SK-N-SH treated with all-trans-retinoic acid at 6 μM for 48 hours (cell line): Measurements from ENCODE around the gene KIN.
"Not testable (repeated sequence)": the region's sequence is repeated elsewhere in the genome, so short reads cannot be mapped to it uniquely, and the experiment has no call there.

ENCODE experiments used
- ATAC-seq: fragments of 200-7000 bp; cut with Tn5 transposase; 3 replicates; pipeline ENCODE4 v1.9.1; 2020; ENCODE audit warnings: mild to moderate bottlenecking, moderate library complexity
- ARNTL ChIP-seq: fragments of 450-650 bp; formaldehyde crosslinking; IDR thresholded peaks from 2 replicates; pipeline ENCODE4 v1.5.0; 2020; ENCODE audit warnings: low read depth, mild to moderate bottlenecking, moderate library complexity, borderline replicate concordance
- CSDC2 ChIP-seq: fragments of 250-450 bp; sonication (Bioruptor Pico); IDR thresholded peaks from 2 replicates; pipeline ENCODE4 v1.5.0; 2020; ENCODE audit warnings: mild to moderate bottlenecking, moderate library complexity
- ESRRG ChIP-seq: fragments of 250-450 bp; sonication (Bioruptor Pico); IDR thresholded peaks from 2 replicates; pipeline ENCODE4 v1.6.1; 2021; ENCODE audit warnings: mild to moderate bottlenecking
- GLIS3 ChIP-seq: fragments of 250-450 bp; sonication (Bioruptor Pico); IDR thresholded peaks from 2 replicates; pipeline ENCODE4 v1.5.0; 2020; ENCODE audit warnings: mild to moderate bottlenecking, moderate library complexity
- ISL1 ChIP-seq: fragments of 250-450 bp; sonication (Bioruptor Pico); IDR thresholded peaks from 2 replicates; pipeline ENCODE4 v2.1.2; 2022; ENCODE audit warnings: mild to moderate bottlenecking, moderate library complexity
- OSR1 ChIP-seq: fragments of 250-450 bp; sonication (Bioruptor Pico); IDR thresholded peaks from 2 replicates; pipeline ENCODE4 v1.8.0; 2022; ENCODE audit warnings: moderate library complexity, mild to moderate bottlenecking, inconsistent platforms
- PPARA ChIP-seq: fragments of 250-450 bp; sonication (Bioruptor Pico); IDR thresholded peaks from 2 replicates; pipeline ENCODE4 v1.5.0; 2020; ENCODE audit warnings: mild to moderate bottlenecking, borderline replicate concordance
- RARB ChIP-seq: fragments of 250-450 bp; sonication (Bioruptor Pico); IDR thresholded peaks from 2 replicates; pipeline ENCODE4 v1.8.0; 2021; ENCODE audit warnings: mild to moderate bottlenecking, moderate library complexity
- SNAI2 ChIP-seq: fragments of 250-450 bp; sonication (Bioruptor Pico); IDR thresholded peaks from 2 replicates; pipeline ENCODE4 v1.5.0; 2020; ENCODE audit warnings: mild to moderate bottlenecking, moderate library complexity
- TCF4 ChIP-seq: fragments of 250-450 bp; sonication (Bioruptor Pico); IDR thresholded peaks from 2 replicates; pipeline ENCODE4 v1.8.0; 2021; ENCODE audit warnings: mild to moderate bottlenecking, moderate library complexity, borderline replicate concordance
- ZC3H10 ChIP-seq: fragments of 250-450 bp; sonication (Bioruptor Pico); IDR thresholded peaks from 2 replicates; pipeline ENCODE4 v1.5.1; 2021; ENCODE audit warnings: mild to moderate bottlenecking, moderate library complexity
- ZFP3 ChIP-seq: fragments of 250-450 bp; sonication (Bioruptor Pico); IDR thresholded peaks from 2 replicates; pipeline ENCODE4 v1.5.0; 2020; ENCODE audit warnings: mild to moderate bottlenecking, moderate library complexity
- ZFP30 ChIP-seq: fragments of 450-650 bp; formaldehyde crosslinking; IDR thresholded peaks from 2 replicates; pipeline ENCODE4 v1.5.0; 2022; ENCODE audit warnings: mild to moderate bottlenecking, moderate library complexity
- ZNF565 ChIP-seq: fragments of 450-650 bp; formaldehyde crosslinking; conservative IDR thresholded peaks from 2 replicates; pipeline ENCODE4 v1.5.0; 2020; ENCODE audit warnings: low read depth, mild to moderate bottlenecking, moderate library complexity
- ZNF70 ChIP-seq: fragments of 450-650 bp; formaldehyde crosslinking; IDR thresholded peaks from 2 replicates; pipeline ENCODE4 v1.5.0; 2020; ENCODE audit warnings: mild to moderate bottlenecking, moderate library complexity
- ZNF8 ChIP-seq: fragments of 450-650 bp; formaldehyde crosslinking; IDR thresholded peaks from 2 replicates; pipeline ENCODE4 v1.5.0; 2020; ENCODE audit warnings: mild to moderate bottlenecking, moderate library complexity
- TF ChIP-seq, protein P1 (sequence below): fragments of 250-450 bp; sonication (Bioruptor Pico); IDR thresholded peaks from 2 replicates; pipeline ENCODE4 v1.5.0; 2020; ENCODE audit warnings: mild to moderate bottlenecking, moderate library complexity
- TF ChIP-seq, protein P2 (sequence below): fragments of 250-450 bp; sonication (Bioruptor Pico); IDR thresholded peaks from 2 replicates; pipeline ENCODE4 v1.8.0; 2021; ENCODE audit warnings: low read depth, mild to moderate bottlenecking, moderate library complexity, borderline replicate concordance
- TF ChIP-seq, protein P3 (sequence below): fragments of 250-450 bp; sonication (Bioruptor Pico); IDR thresholded peaks from 2 replicates; pipeline ENCODE4 v1.5.1; 2021; ENCODE audit warnings: mild to moderate bottlenecking, moderate library complexity
- TF ChIP-seq, protein P4 (sequence below): fragments of 250-450 bp; sonication (Bioruptor Pico); IDR thresholded peaks from 2 replicates; pipeline ENCODE4 v1.8.0; 2020; ENCODE audit warnings: mild to moderate bottlenecking, moderate library complexity, borderline replicate concordance

Gene KIN

DNA sequence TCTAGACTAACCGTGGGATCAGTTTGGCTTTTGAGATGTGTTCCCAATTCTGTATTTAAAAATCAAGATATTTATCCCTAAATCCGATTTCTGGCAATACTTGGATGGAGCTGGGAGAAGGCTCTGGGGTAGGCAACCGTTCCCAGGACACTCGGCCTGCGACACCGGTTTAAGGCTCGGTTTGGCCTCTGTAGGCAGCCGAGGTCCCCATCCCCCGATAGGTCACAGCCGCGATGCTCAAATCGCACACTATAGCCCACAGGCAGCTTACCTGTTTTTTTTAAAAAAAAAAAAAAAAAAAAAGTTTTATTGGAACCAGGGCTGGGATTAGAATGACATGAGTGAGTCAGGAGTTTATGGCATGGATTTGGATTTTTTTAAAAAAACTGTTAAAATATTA, 29.8 kb upstream of the KIN start:
- no peak for ATAC-seq
- TF ChIP-seq, protein P1, sequence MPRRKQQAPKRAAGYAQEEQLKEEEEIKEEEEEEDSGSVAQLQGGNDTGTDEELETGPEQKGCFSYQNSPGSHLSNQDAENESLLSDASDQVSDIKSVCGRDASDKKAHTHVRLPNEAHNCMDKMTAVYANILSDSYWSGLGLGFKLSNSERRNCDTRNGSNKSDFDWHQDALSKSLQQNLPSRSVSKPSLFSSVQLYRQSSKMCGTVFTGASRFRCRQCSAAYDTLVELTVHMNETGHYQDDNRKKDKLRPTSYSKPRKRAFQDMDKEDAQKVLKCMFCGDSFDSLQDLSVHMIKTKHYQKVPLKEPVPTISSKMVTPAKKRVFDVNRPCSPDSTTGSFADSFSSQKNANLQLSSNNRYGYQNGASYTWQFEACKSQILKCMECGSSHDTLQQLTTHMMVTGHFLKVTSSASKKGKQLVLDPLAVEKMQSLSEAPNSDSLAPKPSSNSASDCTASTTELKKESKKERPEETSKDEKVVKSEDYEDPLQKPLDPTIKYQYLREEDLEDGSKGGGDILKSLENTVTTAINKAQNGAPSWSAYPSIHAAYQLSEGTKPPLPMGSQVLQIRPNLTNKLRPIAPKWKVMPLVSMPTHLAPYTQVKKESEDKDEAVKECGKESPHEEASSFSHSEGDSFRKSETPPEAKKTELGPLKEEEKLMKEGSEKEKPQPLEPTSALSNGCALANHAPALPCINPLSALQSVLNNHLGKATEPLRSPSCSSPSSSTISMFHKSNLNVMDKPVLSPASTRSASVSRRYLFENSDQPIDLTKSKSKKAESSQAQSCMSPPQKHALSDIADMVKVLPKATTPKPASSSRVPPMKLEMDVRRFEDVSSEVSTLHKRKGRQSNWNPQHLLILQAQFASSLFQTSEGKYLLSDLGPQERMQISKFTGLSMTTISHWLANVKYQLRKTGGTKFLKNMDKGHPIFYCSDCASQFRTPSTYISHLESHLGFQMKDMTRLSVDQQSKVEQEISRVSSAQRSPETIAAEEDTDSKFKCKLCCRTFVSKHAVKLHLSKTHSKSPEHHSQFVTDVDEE (CRISPR knock-in tag): no peak
- TF ChIP-seq ZNF70 (CRISPR knock-in tag) (no peak), RARB (CRISPR knock-in tag) (no peak), TCF4 (CRISPR knock-in tag) (no peak), ZFP30 (no peak), PPARA (CRISPR knock-in tag) (no peak), SNAI2 (CRISPR knock-in tag) (no peak), ZFP3 (CRISPR knock-in tag) (no peak), ISL1 (CRISPR knock-in tag) (no peak), GLIS3 (no peak), ESRRG (CRISPR knock-in tag) (no peak), ZNF8 (CRISPR knock-in tag) (no peak), ZNF565 (no peak), ARNTL (CRISPR knock-in tag) (no peak), ZC3H10 (CRISPR knock-in tag) (no peak), OSR1 (no peak)
- TF ChIP-seq, protein P2, sequence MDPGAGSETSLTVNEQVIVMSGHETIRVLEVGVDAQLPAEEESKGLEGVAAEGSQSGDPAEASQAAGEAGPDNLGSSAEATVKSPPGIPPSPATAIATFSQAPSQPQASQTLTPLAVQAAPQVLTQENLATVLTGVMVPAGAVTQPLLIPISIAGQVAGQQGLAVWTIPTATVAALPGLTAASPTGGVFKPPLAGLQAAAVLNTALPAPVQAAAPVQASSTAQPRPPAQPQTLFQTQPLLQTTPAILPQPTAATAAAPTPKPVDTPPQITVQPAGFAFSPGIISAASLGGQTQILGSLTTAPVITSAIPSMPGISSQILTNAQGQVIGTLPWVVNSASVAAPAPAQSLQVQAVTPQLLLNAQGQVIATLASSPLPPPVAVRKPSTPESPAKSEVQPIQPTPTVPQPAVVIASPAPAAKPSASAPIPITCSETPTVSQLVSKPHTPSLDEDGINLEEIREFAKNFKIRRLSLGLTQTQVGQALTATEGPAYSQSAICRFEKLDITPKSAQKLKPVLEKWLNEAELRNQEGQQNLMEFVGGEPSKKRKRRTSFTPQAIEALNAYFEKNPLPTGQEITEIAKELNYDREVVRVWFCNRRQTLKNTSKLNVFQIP (CRISPR knock-in tag): no peak
- TF ChIP-seq, protein P3, sequence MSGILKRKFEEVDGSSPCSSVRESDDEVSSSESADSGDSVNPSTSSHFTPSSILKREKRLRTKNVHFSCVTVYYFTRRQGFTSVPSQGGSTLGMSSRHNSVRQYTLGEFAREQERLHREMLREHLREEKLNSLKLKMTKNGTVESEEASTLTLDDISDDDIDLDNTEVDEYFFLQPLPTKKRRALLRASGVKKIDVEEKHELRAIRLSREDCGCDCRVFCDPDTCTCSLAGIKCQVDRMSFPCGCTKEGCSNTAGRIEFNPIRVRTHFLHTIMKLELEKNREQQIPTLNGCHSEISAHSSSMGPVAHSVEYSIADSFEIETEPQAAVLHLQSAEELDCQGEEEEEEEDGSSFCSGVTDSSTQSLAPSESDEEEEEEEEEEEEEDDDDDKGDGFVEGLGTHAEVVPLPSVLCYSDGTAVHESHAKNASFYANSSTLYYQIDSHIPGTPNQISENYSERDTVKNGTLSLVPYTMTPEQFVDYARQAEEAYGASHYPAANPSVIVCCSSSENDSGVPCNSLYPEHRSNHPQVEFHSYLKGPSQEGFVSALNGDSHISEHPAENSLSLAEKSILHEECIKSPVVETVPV (CRISPR knock-in tag): no peak
- TF ChIP-seq, protein P4, sequence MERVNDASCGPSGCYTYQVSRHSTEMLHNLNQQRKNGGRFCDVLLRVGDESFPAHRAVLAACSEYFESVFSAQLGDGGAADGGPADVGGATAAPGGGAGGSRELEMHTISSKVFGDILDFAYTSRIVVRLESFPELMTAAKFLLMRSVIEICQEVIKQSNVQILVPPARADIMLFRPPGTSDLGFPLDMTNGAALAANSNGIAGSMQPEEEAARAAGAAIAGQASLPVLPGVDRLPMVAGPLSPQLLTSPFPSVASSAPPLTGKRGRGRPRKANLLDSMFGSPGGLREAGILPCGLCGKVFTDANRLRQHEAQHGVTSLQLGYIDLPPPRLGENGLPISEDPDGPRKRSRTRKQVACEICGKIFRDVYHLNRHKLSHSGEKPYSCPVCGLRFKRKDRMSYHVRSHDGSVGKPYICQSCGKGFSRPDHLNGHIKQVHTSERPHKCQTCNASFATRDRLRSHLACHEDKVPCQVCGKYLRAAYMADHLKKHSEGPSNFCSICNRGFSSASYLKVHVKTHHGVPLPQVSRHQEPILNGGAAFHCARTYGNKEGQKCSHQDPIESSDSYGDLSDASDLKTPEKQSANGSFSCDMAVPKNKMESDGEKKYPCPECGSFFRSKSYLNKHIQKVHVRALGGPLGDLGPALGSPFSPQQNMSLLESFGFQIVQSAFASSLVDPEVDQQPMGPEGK: no peak

DNA sequence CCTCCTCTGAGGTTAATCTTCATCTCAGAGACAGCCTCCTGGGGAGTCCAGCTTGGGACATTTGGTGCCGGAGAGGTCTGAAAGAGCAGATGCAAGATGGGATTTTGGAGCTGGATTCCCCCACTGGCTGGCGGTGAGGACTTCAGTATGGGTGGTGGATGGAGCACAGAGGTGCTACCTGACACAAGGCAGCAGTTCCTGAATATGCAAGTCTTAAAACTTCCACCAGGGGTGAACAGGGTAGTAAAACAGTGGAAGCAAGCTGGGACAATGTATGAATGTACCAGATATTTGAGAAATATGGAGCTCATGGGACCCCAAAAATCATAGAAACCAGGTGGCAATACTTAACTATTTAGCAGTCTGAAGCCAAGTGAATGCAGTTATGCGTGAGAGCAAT, 25.7 kb upstream of the KIN start:
- TF ChIP-seq ZFP3 (CRISPR knock-in tag): no peak
- TF ChIP-seq ZNF565: no peak
- no peak for ATAC-seq

DNA sequence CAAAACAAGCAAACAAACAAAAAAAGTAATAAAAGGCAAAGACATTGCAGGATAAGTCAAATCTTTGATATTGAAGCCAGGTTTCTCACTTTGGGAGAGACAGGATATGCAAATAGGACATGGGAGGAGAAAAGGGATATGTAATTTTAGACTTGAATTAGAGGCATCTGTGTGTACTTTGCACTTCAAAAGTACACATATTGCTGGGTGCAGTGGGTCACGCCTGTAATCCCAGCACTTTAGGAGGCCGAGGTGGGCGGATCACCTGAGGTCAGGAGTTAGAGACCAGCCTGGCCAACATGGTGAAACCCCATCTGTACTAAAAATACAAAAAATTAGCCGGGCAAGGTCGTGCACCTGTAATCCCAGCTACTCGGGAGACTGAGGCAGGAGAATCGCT, 23.9 kb upstream of the KIN start:
- ATAC-seq: not testable (repeated sequence)

DNA sequence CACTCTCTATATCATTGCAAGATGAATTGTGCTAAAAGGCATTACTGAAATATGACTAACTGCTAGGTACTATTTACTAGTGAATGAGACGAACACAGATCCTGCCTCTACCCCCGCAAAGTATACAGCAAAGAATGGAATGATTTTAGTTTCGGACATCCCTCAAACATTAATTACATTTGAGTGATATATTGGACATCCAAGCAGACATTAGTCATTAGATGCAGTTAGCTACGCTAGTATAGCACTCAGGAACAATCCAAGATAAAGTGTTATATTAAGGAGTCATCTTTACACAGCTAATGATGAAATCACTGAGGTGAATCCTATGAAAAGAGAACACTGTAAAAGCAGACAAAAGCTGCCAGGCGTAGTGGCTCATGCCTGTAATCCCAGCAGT, 23.2 kb upstream of the KIN start:
- peak; percentile 48 for ATAC-seq
- TF ChIP-seq, protein P1 (CRISPR knock-in tag): no peak
- TF ChIP-seq SNAI2 (CRISPR knock-in tag) (no peak), ZNF565 (no peak), ISL1 (CRISPR knock-in tag) (peak; percentile 62), CSDC2 (CRISPR knock-in tag) (no peak), ESRRG (CRISPR knock-in tag) (no peak), ZC3H10 (CRISPR knock-in tag) (no peak)
- TF ChIP-seq, protein P2 (CRISPR knock-in tag): no peak
